GM12878 (cell line): ENCODE measurements around the gene DNHD1. TPM values are rescaled to one million over a fixed set of nuclear protein-coding genes. Genes with fewer than 3 reads are reported as not detected.

Experiments used
- ATAC-seq: fragments of 200-7000 bp; cut with Tn5 transposase; 3 replicates; pipeline ENCODE4 v1.9.1; 2020; ENCODE audit warnings: mild to moderate bottlenecking, moderate library complexity
- BruUV-seq: library from RNA; stranded (reverse); fragments of 400-500 nt; replicated peaks from 2 replicates; lab custom pipeline; 2021; lab: Mats Ljungman, UMichigan
- CTCF ChIA-PET: fragments of 300-600 bp; sonication (Branson Sonifier 250); formaldehyde crosslinking; extraction: SDS; loops from one replicate; lab custom pipeline; 2021; ENCODE audit warnings: inconsistent platforms; lab: Yijun Ruan, JAX
- POLR2A ChIA-PET: fragments of 350-600 bp; formaldehyde crosslinking; extraction: SDS; loops from one replicate; lab custom pipeline; 2021; ENCODE audit warnings: inconsistent platforms; lab: Charles Lee
- RAD21 ChIA-PET: fragments of 300-600 bp; sonication (Branson Sonifier 250); formaldehyde crosslinking; loops from one replicate; lab custom pipeline; 2023; ENCODE audit warnings: antibody characterized with exemption; ENCODE audit not compliant: unreplicated experiment; lab: Charles Lee
- SMC1A ChIA-PET: fragments of 300-600 bp; sonication (Branson Sonifier 250); formaldehyde crosslinking; loops from one replicate; lab custom pipeline; 2023; ENCODE audit not compliant: unreplicated experiment, uncharacterized antibody; lab: Charles Lee
- DNase-seq: peaks from one replicate; pipeline ENCODE4 v3.0.0-alpha.2; 2011; ENCODE audit warnings: low read depth, low spot score
- FAIRE-seq: peaks from 3 replicates; lab custom pipeline; 2011; peaks lifted over from hg19 to GRCh38; lab: Jason Lieb, UNC
- H2AFZ ChIP-seq: 2 replicates; pipeline ENCODE4 v1.6.0; 2011; ENCODE audit warnings: low read depth, low read length, control low read depth; ENCODE audit not compliant: control insufficient read depth
- H3K27ac ChIP-seq: 2 replicates; pipeline ENCODE4 v1.5.1; 2011; ENCODE audit warnings: control low read depth; ENCODE audit not compliant: control insufficient read depth, insufficient read depth
- H3K27me3 ChIP-seq, 2 experiments: replicated peaks in 1 of 2; 2 replicates each; pipeline versions ENCODE4 v1.6.0 to v1.6.1; 2011; ENCODE audit warnings: low read length in 1 of 2; ENCODE audit not compliant: control insufficient read depth in 2 of 2, insufficient read depth in 2 of 2
- H3K36me3 ChIP-seq, 2 experiments: 2 replicates each; pipeline ENCODE4 v1.5.1; 2011; ENCODE audit warnings: low read length in 1 of 2; ENCODE audit not compliant: control insufficient read depth in 2 of 2, insufficient read depth in 2 of 2
- H3K4me1 ChIP-seq: 2 replicates; pipeline ENCODE4 v1.6.1; 2011; ENCODE audit warnings: mild to moderate bottlenecking, low read length, moderate library complexity, mixed read lengths; ENCODE audit not compliant: control insufficient read depth, insufficient read depth
- H3K4me2 ChIP-seq: 2 replicates; pipeline ENCODE4 v1.6.0; 2011; ENCODE audit warnings: control low read depth; ENCODE audit not compliant: control insufficient read depth, insufficient read depth
- H3K4me3 ChIP-seq: fragments of 200-600 bp; sonication (generic); 2 replicates; pipeline ENCODE4 v1.5.1; 2016
- H3K79me2 ChIP-seq: 2 replicates; pipeline ENCODE4 v1.6.0; 2011; ENCODE audit warnings: low read length; ENCODE audit not compliant: control insufficient read depth, insufficient read depth
- H3K9ac ChIP-seq: 2 replicates; pipeline ENCODE4 v1.8.0; 2011; ENCODE audit warnings: low read length, control low read depth, mixed read lengths; ENCODE audit not compliant: control insufficient read depth, insufficient read depth
- H3K9me3 ChIP-seq: replicated peaks from 3 replicates; pipeline ENCODE4 v1.5.1; 2011; ENCODE audit warnings: mild to moderate bottlenecking, low read length; ENCODE audit not compliant: control insufficient read depth, insufficient read depth
- H4K20me1 ChIP-seq: 2 replicates; pipeline ENCODE4 v1.6.0; 2011; ENCODE audit not compliant: control insufficient read depth, insufficient read depth
- BACH1 ChIP-seq: fragments of 450-650 bp; IDR thresholded peaks from 2 replicates; pipeline ENCODE4 v1.6.1; 2017; ENCODE audit warnings: mild to moderate bottlenecking, borderline replicate concordance
- CEBPB ChIP-seq, 2 experiments: fragments of 150-350 bp in 1 of 2; IDR thresholded peaks; 2 replicates each; pipeline ENCODE4 v1.6.1; 2012 to 2014; ENCODE audit warnings: low read depth in 2 of 2, low read length in 2 of 2, borderline replicate concordance in 1 of 2, inconsistent platforms in 1 of 2
- CHD4 ChIP-seq: fragments of 200-600 bp; sonication (generic); IDR thresholded peaks from 2 replicates; pipeline ENCODE4 v1.6.1; 2016; ENCODE audit warnings: mild to moderate bottlenecking
- EED ChIP-seq: sonication (generic); IDR thresholded peaks from 2 replicates; pipeline ENCODE4 v1.6.1; 2016; ENCODE audit warnings: antibody characterized with exemption, low read depth
- GABPA ChIP-seq: IDR thresholded peaks from 2 replicates; pipeline ENCODE4 v1.6.1; 2014; ENCODE audit warnings: antibody characterized with exemption, low read depth, mild to moderate bottlenecking, inconsistent platforms
- IKZF1 ChIP-seq: fragments of 450-650 bp; conservative IDR thresholded peaks from 2 replicates; pipeline ENCODE4 v1.6.1; 2017; ENCODE audit warnings: antibody characterized with exemption, mild to moderate bottlenecking
- NFIC ChIP-seq: IDR thresholded peaks from 2 replicates; pipeline ENCODE4 v1.6.1; 2012; ENCODE audit warnings: low read depth, mild to moderate bottlenecking, inconsistent platforms, low read length, moderate library complexity
- POLR2AphosphoS5 ChIP-seq: IDR thresholded peaks from 2 replicates; pipeline ENCODE4 v1.6.1; 2011; ENCODE audit warnings: mild to moderate bottlenecking, low read length, inconsistent platforms
- SRF ChIP-seq, 2 experiments: IDR thresholded peaks; 2 replicates each; pipeline ENCODE4 v1.6.1; 2011; ENCODE audit warnings: low read depth in 2 of 2, low read length in 2 of 2, mild to moderate bottlenecking in 1 of 2, moderate library complexity in 1 of 2
- TAF1 ChIP-seq: IDR thresholded peaks from 2 replicates; pipeline ENCODE4 v1.6.1; 2011; ENCODE audit warnings: mild to moderate bottlenecking, low read depth, low read length, borderline replicate concordance
- TCF3 ChIP-seq: IDR thresholded peaks from 2 replicates; pipeline ENCODE4 v1.6.1; 2012; ENCODE audit warnings: low read depth, mild to moderate bottlenecking, low read length, borderline replicate concordance; ENCODE audit not compliant: insufficient read depth
- ZNF207 ChIP-seq: fragments of 450-650 bp; IDR thresholded peaks from 2 replicates; pipeline ENCODE4 v1.6.1; 2014; ENCODE audit warnings: antibody characterized with exemption, mild to moderate bottlenecking, borderline replicate concordance
- ZZZ3 ChIP-seq: IDR thresholded peaks from 2 replicates; pipeline ENCODE4 v1.6.1; 2011; ENCODE audit warnings: low read depth; ENCODE audit not compliant: control insufficient read depth, insufficient read length
- WGBS: methylation state at CpG from one replicate; pipeline ENCODE4 v1.1.6; 2016; ENCODE audit warnings: low lambda C conversion rate; ENCODE audit not compliant: insufficient replicate concordance, insufficient coverage; ENCODE audit errors: missing lambda C conversion rate; 5-methylcytosine and 5-hydroxymethylcytosine counted together
- in situ Hi-C: fragments of 300-500 bp; cut with MboI; formaldehyde crosslinking; loops from 9 replicates; pipeline ENCODE4 v1.14.3; 2018; ENCODE audit warnings: mixed read lengths
- intact Hi-C: fragments of 100-400 bp; cut with micrococcal nuclease; formaldehyde crosslinking; loops from one replicate; pipeline ENCODE4 v1.14.2; 2022; ENCODE audit not compliant: unreplicated experiment
- polyA plus RNA-seq, 11 experiments: library from polyadenylated mRNA; depleted of rRNA in 4 of 11; unstranded in 6 of 11; stranded (reverse) in 5 of 11; fragments of >200 nt; fragmentation: Nextera tagmentation in 4 of 11; fragmentation: Illumina TruSeq in 1 of 11; extraction: Ambion mirVana in 4 of 11; extraction: Trizol in 1 of 11; gene quantifications; 1 replicate in 1 of 11; 2 replicates in 10 of 11; pipeline versions ENCODE4 v1.2.1 to v1.2.3, GENCODE V29; 2011 to 2016; ENCODE audit warnings: inconsistent platforms in 2 of 11, missing spikeins in 2 of 11, low read depth in 1 of 11
- total RNA-seq, 4 experiments: library from RNA; depleted of rRNA in 3 of 4; stranded (reverse); fragments of >200 nt in 3 of 4; fragmentation: Illumina TruSeq in 1 of 4; extraction: Trizol in 1 of 4; gene quantifications; 2 replicates each; pipeline versions ENCODE4 v1.2.1 to v1.2.3, GENCODE V29; 2013 to 2021
- TF ChIP-seq, protein P1 (sequence below): fragments of 450-650 bp; IDR thresholded peaks from 2 replicates; pipeline ENCODE4 v1.6.1; 2017; ENCODE audit warnings: antibody characterized with exemption, mild to moderate bottlenecking, moderate library complexity
- TF ChIP-seq, protein P2 (sequence below): fragments of 450-650 bp; IDR thresholded peaks from 2 replicates; pipeline ENCODE4 v1.6.1; 2017; ENCODE audit warnings: mild to moderate bottlenecking

DNHD1 gene
- total and polyA plus RNA-seq, 10 of the 15 experiments (the other 5 are each of a cell fraction or from before 2014, with no cell fraction given): 0.99 to 16.9 (median 8.6) TPM

DNA sequence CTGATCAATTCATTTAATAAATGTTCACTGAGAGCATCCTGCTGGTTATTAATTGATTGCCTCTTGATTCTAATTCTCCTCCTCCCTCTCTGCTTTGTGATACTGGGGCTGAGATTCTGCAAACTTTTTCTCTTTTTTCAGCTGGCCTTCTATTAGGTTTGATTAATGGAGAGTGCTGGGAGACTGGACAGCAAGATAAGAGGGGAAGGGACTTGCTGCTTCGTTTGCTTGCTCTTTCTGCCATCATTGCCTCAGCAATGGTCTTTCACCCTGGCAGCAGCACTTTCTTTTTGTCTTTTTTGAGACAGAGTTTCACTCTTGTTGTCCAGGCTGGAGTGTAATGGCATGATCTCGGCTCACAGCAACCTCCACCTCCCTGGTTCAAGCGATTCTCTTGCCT lies 7.1 kb downstream of the DNHD1 start:
- RAD21 ChIA-PET: interaction anchor here (1.1 to 5.9 kb wide), 5 partner anchors 51 to 126 kb away, joined by 3 to 76 read pairs (median 14); partner anchors contain the start of gene SMPD1
- CTCF ChIA-PET: interaction anchor here (0.6 to 7.2 kb wide), 16 partner anchors 10 to 359 kb away, joined by 3 to 177 read pairs (median 9); partner anchors contain the start of genes ARFIP2, HPX, SMPD1 and TIMM10B
- H3K4me2 ChIP-seq: no peak overlapping the region
- DNase-seq (no peak), FAIRE-seq (no peak), ATAC-seq (no peak)
- H3K4me1 ChIP-seq: no peaks in the 10 kb centered on the region
- BruUV-seq: no TSS peak
- SMC1A ChIA-PET: interaction anchor here (1.0 to 6.8 kb wide), 6 partner anchors 9 to 126 kb away, joined by 3 to 101 read pairs (median 6); no protein-coding TSS in a partner anchor
- H4K20me1 ChIP-seq: no peaks in the 10 kb centered on the region
- H3K27ac ChIP-seq: no peak overlapping the region
- 93% methylated on average over 3 of the region's 3 CpGs for WGBS
- no peaks in the 10 kb centered on the region for H3K9me3 ChIP-seq
- intact Hi-C loops (no loop called here), in situ Hi-C loops (no loop called here)
- H3K79me2 ChIP-seq: no peaks in the 10 kb centered on the region
- no peak overlapping the region for H2AFZ ChIP-seq
- POLR2A ChIA-PET: no interaction called here
- H3K9ac ChIP-seq: no peak overlapping the region
- peaks cover 0 to 2% of the 10 kb centered on the region in 2 experiments; a peak in 1 of 4 replicates for H3K36me3 ChIP-seq
- H3K4me3 ChIP-seq: no peak overlapping the region
- no peaks in the 10 kb centered on the region for H3K27me3 ChIP-seq
- no peak for TF ChIP-seq IKZF1
- TF ChIP-seq, protein P1, sequence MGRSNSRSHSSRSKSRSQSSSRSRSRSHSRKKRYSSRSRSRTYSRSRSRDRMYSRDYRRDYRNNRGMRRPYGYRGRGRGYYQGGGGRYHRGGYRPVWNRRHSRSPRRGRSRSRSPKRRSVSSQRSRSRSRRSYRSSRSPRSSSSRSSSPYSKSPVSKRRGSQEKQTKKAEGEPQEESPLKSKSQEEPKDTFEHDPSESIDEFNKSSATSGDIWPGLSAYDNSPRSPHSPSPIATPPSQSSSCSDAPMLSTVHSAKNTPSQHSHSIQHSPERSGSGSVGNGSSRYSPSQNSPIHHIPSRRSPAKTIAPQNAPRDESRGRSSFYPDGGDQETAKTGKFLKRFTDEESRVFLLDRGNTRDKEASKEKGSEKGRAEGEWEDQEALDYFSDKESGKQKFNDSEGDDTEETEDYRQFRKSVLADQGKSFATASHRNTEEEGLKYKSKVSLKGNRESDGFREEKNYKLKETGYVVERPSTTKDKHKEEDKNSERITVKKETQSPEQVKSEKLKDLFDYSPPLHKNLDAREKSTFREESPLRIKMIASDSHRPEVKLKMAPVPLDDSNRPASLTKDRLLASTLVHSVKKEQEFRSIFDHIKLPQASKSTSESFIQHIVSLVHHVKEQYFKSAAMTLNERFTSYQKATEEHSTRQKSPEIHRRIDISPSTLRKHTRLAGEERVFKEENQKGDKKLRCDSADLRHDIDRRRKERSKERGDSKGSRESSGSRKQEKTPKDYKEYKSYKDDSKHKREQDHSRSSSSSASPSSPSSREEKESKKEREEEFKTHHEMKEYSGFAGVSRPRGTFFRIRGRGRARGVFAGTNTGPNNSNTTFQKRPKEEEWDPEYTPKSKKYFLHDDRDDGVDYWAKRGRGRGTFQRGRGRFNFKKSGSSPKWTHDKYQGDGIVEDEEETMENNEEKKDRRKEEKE: no peak
- TF ChIP-seq EED: no peak
- TF ChIP-seq TCF3: no peak
- no peak for TF ChIP-seq TAF1
- no peak for TF ChIP-seq POLR2AphosphoS5
- TF ChIP-seq CEBPB (IDR thresholded peaks at IDR 0.05; ENCODE audit: borderline replicate concordance in 1 of 2, low read depth in 2 of 2, low read length in 2 of 2): no peak
- TF ChIP-seq GABPA: no peak
- TF ChIP-seq ZNF207: no peak
- no peak for TF ChIP-seq CHD4
- TF ChIP-seq ZZZ3: no peak
- no peak for TF ChIP-seq SRF (IDR thresholded peaks at IDR 0.05; ENCODE audit: low read depth in 2 of 2, low read length in 2 of 2)
- TF ChIP-seq NFIC: no peak
- no peak for TF ChIP-seq BACH1
- TF ChIP-seq, protein P2, sequence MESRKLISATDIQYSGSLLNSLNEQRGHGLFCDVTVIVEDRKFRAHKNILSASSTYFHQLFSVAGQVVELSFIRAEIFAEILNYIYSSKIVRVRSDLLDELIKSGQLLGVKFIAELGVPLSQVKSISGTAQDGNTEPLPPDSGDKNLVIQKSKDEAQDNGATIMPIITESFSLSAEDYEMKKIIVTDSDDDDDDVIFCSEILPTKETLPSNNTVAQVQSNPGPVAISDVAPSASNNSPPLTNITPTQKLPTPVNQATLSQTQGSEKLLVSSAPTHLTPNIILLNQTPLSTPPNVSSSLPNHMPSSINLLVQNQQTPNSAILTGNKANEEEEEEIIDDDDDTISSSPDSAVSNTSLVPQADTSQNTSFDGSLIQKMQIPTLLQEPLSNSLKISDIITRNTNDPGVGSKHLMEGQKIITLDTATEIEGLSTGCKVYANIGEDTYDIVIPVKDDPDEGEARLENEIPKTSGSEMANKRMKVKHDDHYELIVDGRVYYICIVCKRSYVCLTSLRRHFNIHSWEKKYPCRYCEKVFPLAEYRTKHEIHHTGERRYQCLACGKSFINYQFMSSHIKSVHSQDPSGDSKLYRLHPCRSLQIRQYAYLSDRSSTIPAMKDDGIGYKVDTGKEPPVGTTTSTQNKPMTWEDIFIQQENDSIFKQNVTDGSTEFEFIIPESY: no peak
